ENCODE results near the gene CTIF.
"Not testable (repeated sequence)": the region's sequence is repeated elsewhere in the genome, so short reads cannot be mapped to it uniquely, and the experiment has no call there.

Gene CTIF

DNA sequence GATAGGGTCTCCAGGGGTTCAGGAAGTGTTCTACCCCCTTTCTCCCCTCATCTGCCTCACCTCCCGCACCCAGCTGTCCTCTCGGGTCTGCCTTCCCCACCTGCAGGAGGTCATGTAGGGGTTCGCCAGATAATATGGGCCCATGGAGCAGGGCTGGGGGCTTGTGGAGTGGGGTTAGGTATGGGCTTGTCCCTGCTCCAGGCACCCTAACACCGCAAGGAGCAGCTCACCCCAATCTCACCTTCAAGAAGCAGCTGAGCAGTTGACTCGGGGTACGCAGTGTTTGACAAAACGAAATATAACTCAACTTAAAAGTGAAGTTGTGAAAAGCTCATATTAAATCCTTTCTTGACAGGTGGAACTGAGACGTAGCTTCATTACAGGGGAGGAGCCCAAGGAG lies 99.6 kb downstream of the CTIF start:
- FAIRE-seq, result no peak

DNA sequence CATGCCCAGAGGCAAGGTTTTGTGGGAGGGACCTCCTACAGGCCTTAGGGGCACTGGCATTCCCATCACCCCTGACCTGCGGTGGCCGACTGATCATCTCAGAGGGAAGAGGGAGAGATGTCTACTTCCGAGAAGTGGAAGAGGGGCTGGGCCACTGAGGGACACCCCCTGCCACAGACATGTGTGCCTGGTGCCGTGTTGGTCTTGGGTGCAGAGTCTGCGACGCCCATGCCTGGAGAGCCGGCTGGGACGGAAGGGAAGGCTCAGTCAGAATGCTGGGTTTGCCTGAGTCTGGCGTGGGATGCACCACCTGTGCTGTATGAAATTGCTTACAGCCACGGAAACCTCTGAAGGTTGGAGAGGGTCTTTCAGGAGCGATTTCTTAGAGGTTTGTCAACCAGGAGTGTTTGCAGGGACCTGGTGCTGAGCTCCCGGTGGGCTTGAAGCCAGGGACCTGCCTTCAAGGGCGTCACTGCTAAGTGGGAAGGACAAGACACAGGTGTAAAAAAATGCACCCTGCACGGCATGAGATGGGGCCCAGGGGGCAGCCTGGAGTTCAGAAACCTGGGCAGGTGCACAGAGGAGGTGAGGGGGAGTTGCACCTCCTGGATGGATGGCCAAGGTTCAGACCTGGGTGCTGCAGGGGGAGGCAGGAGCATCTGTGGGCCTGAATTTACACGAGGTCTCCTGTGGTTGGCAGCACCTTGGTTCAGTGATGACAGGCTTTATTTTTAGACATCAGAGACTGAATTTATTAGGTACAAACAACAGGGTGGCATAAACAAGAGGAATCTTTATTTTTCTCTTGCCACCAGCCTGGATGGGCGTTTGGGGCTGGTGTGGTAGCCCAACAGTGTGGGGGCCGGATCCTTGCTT lies 100.3 kb downstream of the CTIF start:
- no peak for DNase-seq (ENCODE audit: insufficient read length, low spot score)
- FAIRE-seq, result no peak

More for the DNA sequence above, 99.6 kb downstream of the CTIF start:
- DNase-seq (ENCODE audit: insufficient read length, low spot score), result no peak

DNA sequence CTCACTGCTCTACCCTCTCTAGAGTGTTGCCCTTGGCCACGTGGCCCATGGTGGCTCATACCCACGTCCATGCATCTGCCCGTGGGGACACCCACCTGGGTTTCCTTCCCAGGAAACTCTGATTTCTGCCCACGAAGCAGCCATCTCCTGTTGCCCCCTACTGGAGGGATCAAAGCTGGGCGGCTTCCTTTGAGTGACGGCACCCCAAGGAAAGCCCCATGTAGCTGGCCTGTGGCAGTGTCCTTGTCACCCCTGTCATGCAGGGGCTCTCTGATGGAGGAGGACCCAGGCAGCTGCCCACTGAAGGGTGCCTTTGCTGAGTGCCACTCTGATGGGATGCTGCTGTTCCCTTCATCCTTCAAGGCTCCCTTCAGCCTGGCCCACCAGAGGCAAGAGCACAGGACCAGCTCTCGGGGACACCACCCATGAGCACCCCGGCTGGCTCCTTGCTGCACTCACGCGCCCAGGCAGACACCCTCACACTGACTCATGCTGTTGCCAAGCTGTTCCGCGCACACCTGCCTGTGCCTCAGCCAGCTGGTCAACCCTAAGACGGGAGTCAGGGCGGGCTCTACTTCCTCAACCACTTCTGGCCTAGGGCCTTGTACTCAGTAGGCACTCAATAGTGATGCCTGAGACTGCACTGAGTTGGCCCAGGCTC lies 101.1 kb downstream of the CTIF start:
- DNase-seq (ENCODE audit: insufficient read length, low spot score) (no peak), FAIRE-seq (no peak)

DNA sequence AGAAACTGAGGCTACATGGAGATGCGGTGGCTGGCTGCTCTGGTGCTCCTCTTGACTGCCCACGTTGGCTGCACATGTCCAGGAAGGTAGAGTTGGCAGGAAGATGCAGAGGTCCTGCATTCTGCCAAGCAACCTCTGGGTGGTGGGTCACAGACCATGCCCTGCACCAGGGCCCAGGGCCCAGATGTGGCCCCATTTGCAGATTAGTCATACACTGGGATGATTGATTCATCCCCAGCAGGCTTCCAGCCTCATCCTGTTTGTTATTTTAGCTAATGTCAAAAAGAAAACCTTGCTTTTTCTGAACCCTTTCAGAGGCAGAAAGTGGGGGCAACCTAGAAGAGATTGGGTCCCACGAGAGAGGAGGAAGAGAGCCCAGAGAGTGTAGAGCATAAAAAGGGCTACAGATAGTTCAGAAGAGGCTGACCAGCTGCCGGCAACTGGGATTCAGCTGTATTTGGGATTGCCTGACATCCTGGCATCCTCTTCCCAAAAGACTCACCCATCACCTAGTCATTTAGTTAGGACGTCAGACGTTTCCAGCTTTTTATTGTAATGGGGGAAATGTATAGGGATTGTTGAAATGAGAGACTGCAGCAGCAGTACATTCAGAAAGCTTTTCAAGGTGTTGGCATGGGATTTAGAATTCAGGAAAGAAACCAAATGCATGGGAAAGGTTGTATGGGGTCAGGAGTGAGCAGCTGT lies 101.9 kb downstream of the CTIF start:
- no peak for FAIRE-seq
- DNase-seq (ENCODE audit: insufficient read length, low spot score), result no peak

DNA sequence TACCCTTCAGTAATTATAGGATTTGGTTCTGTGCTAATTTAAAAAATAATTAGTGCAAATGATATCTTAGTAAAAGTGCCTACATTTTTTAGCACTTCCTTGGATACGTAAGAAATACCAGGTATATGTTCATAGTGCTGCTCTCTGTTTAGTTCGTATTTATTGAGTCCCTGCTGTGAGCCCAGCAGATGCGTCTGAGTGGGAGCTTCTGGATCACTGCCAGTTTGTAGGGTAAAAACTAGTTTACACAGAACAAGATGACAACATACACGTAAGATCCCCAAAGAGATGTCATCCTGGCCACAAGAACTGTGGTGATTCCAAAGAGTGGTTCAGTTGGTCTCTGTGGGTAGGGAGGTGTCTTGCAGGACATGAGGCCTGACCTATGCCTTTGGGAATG lies 103.2 kb downstream of the CTIF start:
- no peak for DNase-seq (ENCODE audit: insufficient read length, low spot score)
- no peak for FAIRE-seq

DNA sequence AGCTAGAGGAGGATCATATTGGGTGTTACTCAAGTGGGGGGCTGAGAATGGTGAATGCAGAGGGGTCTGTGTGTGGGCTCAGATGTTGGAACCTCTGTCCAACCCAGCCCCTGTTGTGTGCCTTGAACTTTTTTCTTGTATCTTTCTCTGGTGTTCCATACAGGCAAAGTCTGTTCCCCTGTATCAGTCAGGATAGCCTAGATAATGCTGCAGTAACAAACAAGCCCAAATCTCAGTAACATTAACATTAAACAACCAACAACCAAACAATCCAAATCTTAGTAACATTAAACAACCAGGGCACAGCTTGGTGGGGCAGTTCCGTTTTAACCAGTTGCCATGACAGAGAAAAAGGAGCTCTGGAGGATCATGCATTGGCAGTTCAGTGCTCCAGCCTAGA lies 103.7 kb downstream of the CTIF start:
- DNase-seq (ENCODE audit: insufficient read length, low spot score) (no peak), FAIRE-seq (no peak)

DNA sequence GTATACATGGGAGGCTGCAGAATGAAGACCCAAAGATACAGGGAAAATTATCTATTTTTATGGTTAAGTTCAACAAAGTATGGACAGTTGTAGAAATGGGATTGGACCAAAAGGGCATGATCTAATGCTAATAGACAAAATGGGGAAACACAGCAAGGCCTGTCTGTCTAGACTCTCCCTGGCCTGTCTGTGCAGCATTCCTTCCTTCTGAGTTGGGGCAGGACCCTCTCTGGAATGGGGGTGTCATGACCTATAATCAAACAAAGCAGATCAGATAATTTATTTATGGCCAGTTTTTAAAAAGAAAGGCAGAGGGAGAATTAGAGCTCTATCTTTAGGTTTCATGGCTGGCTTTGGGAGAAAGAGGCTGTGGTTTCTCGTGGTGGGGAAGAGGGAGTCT lies 104.4 kb downstream of the CTIF start:
- FAIRE-seq, result no peak

DNA sequence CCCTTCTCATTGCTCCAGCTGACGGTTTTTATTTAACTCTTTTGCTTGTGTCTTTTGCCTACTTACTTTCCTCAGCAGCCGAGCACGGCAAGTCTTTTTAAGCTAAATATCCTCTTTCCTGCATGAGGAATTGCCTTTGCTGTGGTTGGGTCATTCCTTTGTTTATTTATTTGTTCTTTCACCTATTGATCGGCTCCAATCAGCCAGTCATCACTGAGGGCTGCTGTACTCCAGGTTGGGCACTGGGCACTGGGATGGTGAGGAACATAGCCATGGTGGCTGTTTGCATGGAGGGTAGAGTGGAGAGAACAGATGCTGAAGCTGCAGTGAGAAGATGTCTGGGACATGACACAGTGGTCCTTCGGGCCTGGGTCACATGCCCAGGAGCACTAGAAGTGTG lies 105.2 kb downstream of the CTIF start:
- no peak for FAIRE-seq

More for the DNA sequence above, 104.4 kb downstream of the CTIF start:
- DNase-seq (ENCODE audit: insufficient read length, low spot score), result no peak

DNA sequence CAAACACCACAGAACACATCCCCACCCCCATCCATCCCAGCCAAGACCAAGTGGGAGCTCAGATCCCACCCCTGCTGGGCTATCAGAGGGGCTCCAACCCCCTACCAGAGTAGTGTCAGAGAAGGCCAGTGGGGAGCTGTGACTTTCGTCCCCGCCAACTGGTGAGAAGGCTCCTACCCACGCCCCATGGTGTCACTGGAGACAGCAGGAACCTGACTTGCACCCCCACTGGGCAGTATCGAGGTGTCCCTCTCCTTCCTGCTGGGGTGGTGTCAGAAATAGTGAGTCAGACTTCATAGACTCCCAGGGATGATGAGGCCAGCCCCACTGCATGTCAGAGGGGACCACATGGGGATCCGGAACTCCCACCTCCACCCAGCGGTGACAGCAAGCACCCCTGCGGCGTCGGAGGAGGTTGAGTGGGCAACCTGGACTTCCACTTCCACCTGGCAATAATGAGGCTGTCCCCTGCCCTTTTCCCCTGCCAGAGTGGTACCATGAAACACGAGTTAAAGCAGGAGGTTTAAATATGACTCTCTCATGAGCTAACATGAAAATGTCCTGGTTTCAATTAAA lies 106.7 kb downstream of the CTIF start:
- no peak for DNase-seq (ENCODE audit: insufficient read length, low spot score)
- no peak for FAIRE-seq

More for the DNA sequence above, 105.2 kb downstream of the CTIF start:
- DNase-seq (ENCODE audit: insufficient read length, low spot score), result no peak

DNA sequence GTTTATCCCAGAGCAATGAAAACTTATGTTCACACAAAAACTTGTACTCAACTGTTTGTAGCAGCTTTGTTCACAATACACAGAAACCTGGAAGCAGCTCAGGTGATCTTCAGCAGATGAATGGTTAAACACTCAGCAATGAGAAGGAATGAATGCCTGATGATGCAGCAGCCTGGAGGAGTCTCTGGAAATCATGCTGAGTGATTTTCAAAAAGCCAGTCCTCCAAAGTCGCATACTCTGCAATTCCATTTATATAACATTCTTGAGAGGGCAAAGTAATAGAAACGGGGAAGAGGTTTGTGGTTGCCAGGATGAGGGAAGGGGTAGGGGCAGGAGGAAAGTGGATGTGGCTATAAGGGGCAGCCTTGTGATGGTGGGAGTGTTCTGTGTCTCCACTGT lies 108.1 kb downstream of the CTIF start:
- DNase-seq (ENCODE audit: insufficient read length, low spot score) (no peak), FAIRE-seq (no peak)

DNA sequence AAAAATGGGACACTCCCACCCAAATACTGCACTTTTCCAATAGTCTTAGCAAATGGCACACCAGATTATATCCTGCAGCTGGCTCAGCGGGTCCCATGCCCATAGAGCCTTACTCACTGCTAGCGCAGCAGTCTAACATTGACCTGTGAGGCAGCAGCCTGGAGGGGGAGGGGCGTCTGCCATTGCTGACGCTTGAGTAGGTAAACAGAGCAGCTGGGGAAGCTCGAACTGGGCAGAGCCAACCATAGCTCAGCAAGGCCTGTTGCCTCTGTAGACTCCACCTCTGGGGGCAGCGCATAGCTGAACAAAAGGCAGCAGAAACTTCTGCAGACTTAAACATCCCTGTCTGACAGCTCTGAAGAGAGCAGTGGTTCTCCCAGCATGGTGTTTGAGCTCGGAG lies 110.4 kb downstream of the CTIF start:
- no peak for FAIRE-seq
- DNase-seq (ENCODE audit: insufficient read length, low spot score), result no peak

DNA sequence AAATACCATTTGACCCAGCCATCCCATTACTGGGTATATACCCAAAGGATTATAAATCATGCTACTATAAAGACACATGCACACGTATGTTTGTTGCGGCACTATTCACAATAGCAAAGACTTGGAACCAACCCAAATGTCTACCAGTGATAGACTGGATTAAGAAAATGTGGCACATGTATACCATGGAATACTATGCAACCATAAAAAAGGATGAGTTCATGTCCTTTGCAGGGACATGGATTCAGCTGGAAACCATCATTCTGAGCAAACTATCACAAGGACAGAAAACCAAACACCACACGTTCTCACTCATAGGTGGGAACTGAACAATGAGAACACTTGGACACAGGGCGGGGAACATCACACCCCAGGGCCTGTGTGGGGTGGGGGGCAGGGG lies 115.8 kb downstream of the CTIF start:
- DNase-seq (ENCODE audit: insufficient read length, low spot score); FAIRE-seq: not testable (repeated sequence)

DNA sequence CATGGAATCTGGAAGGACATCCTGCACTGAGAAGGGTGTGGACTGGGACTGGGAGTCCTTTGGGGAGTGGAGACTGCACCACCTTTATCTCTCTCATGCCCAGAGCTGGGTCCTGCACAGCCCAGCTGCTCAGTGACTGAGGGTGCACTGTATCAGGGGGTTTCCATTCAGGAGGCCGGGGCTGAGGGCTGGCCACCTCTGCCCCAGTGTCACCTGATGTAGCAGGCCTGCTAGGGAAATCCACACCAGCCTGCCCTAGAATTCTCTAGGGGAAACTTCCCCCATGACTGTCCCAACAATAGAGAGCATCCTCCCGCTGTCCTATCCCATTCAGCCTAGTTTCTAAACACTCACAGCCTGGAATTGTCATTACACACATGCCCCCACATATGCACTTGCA lies 116.7 kb downstream of the CTIF start:
- DNase-seq (ENCODE audit: insufficient read length, low spot score), result no peak
- FAIRE-seq, result no peak

DNA sequence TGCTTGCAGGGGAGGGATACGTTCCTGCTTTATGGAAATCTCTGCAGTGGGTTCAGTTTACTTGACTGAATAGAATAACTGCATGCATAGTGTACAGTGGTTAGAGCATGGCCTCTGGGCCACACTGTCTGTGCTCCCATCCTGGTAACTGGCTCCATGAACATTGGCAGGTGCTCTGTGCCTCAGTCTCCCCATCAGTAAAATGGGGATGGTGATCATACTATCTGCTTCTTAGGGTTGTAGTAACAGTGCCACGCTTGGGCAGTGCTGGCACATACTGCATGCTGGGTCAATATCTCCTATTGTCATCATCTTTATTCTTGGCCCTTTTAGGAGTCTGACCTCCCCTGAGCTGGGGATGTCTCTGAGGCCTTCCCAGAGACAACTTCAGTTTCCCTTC lies 117.3 kb downstream of the CTIF start:
- DNase-seq (ENCODE audit: insufficient read length, low spot score) (no peak), FAIRE-seq (no peak)

DNA sequence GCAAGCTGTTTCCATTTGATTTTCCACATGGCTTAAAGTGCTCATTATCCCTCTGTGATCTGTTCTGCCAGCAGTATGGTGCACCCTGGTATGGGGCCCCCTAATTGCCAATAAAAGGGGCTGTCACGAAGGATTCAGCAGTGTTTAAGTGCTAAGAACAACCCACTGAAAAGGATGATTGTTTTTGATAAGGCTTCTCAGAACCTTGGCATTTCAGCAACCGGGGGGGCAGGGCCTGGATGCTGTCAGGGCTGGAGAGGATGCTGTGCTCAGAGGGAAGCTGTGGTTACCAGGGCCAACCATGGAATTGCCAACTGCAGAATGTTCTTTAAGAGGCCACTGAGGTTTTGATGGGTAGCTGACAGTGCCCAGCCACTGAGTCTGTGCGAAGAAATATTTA lies 117.8 kb downstream of the CTIF start:
- FAIRE-seq (no peak), DNase-seq (ENCODE audit: insufficient read length, low spot score) (no peak)

DNA sequence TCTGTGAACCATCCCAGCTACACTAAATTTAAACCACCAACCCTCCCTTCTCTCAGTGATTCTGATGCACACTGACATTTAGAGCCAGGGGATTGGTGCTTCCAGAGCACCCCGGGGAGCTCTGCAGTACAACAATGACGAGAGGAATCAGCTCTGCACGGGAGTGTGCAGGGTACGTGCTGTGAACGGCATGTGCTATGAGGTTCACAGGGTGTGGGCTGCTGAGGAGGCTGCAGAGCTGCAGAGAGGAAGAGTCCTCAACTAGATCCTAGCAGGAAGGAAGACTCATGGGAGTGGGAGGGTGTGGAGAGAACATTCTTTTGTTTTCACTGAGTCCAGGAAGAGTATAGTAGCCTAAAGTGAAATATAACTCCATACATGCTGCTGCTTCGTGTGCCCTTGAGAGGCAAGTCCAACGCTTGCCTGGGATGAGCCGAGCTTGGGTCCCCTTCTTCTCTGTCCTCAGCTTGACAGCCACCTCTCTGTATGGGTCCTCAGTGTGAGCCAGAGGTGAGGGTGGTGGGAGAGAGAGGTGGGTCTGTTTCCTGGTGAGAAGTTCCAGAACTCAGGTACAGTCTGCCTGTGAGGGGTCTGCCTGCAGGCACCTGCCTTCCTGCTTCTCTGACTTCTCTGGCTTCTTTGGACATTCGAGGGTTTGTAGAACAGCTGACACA lies 118.8 kb downstream of the CTIF start:
- no peak for DNase-seq (ENCODE audit: insufficient read length, low spot score)
- FAIRE-seq, result no peak

DNA sequence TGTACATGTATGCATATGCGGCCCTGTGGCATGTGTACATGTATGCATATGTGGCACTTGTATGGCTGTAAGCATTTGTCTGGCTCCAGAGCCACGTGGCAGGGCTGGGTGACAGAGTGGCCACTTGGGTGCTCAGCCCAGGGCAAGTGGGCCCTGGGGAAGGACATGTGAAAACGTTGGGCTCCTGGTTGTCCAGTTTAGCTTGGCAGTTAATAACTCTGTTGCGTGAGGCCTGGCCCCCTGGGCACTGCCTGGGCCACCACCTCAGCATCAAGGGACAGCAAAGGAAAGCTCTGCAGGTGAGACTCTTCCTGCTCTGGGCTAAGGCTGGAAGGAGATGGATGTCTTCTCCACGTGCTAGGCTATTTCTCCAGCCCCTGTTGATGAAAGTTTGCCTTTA lies 119.9 kb downstream of the CTIF start:
- FAIRE-seq (no peak), DNase-seq (ENCODE audit: insufficient read length, low spot score) (no peak)

DNA sequence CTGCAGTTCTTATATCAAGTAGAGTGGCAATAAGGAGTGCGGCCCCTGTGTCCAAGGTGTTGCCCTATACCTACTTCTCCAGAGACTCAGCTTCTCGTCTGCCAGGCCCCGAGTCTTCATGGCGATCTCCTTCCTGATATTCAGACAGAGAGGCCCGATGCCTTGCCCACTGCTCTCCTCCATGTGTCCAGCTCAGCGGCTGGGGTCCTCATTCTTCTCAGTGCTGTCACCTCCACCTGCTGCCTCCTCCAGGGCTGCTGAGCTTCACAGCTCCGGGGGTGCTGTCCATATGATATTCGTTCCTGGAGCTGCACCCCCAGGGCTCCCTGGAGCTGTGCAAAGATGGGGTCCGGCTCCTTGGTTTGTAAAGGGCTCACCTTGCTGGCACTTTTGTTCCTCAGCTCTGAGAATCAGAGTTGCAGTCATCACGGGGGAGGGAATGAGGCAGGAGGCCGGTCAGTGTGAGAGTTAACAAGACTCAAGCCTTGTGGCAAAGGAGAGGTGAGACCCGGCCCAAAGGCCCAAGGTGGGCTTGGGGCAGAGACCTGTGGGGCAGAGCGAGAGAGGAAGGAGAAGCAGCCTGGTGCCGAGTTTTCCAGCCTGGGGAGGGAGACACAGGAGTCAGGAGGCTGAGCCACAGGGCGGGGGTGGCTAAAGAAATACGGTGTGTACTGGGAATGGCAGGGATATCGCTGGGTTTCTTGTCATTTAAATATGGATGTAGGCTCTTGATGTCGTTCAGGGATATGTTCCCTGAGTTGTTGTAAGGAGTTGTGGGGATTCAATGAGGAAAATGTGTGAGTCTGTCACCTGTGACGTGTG lies 120.6 kb downstream of the CTIF start:
- FAIRE-seq (no peak), DNase-seq (ENCODE audit: insufficient read length, low spot score) (no peak)

DNA sequence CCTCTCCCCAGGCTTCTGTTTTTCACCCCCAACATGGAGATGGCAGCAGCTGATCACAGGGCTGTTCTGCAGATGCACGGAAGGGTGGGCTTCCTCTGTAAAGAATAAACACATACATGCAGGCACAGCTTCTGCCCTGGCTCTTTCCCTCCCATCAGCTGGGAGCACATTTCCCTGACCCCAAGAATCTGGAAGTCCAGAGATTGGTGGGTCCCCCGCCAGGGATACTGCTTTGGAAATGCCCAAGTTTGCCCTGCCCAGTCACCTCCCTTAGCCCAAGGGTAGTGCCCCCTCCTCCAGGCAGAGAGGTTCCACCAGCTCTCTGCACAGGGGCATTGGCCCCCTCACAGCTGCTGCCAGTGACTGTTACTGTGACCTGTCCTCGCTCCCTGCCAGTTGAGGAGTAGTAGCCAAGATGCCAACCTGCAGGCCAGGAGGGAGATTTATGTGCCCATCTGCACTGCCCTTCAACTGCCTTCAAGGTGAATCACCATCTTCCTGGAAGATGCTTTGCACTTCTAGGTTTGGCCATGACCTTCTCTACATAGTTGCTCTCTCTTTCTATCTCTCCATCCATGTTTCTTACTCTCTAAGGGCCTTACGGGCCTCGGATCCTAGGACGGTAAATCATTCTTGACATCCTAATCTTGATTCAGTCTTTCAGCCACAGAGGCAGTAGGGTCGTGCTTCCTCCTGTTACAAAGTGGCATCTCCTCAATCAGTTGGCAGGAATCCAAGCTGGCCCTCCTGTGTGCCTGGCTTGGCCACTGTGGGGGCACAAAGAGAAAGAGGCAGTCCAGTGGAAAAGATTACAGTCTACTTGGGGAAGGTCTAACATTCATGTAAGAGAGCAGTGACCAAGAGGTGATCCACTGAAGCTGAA lies 121.8 kb downstream of the CTIF start:
- no peak for FAIRE-seq
- DNase-seq (ENCODE audit: insufficient read length, low spot score), result no peak

Measured in HTR-8/SVneo (cell line).